Amygdala (tissue), 56 donors: ENCODE measurements around the gene ZNF785.

Experiments
- DNase-seq, 56 donors: peaks; one replicate each; lab custom pipeline; 2025; lab: John Stamatoyannopoulos, UW

Gene ZNF785

DNA sequence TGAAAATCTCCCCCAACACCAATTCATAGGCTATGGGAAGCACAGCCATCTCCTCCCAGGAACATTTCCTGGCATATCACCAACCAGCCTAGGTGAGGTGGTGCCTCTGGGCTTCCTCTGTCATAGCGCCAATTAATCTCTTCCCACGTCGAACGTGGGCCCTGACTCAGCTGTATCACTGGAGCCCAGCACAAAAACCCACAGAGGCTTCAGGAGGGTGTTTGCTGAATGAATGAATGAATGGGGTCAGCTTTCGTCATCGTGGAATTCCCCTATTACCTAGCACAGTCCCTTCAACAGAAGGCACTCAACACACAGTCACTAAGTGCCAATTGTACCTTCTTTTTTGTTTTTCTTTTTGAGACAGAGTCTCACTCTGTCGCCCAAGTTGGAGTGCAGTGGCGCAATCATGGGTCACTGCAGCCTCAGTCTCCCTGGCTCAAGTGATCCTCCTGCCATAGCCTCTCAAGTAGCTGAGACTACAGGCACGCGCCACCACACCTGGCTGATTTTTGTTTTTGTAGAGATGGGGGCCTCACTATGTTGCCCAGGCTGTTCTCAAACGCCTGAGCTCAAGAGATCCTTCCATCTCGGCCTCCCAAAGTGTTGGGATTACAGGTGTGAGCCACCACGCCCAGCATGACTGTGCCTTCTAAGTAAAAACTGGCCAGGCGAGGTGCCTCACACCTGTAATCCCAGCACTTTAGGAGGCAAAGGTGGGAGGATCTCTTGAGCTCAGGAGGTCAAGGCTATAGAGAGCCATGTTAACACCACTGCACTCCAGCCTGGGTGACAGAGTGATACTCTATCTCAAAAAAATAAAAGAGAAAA, 18.1 kb downstream of the ZNF785 start:
- DNase-seq: no peak

DNA sequence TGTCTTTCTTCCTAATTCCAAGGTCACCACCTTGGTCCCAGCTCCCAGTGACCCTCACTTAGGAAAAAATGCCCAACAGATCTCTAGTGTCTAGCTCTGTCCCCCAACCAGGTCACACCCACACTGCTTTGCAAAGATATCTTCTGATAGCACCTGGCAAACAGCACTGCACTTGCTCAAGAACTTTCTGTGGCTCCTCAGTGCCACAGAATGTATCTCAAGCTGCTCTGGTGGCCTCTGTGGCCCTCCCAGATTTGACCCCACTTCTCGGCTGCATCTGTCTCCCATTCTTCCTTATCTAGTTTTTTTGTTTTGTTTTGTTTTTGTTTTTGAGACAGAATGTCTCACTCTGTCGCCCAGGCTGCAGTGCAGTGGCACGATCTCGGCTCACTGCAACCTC, 19.0 kb downstream of the ZNF785 start:
- no peak for DNase-seq

DNA sequence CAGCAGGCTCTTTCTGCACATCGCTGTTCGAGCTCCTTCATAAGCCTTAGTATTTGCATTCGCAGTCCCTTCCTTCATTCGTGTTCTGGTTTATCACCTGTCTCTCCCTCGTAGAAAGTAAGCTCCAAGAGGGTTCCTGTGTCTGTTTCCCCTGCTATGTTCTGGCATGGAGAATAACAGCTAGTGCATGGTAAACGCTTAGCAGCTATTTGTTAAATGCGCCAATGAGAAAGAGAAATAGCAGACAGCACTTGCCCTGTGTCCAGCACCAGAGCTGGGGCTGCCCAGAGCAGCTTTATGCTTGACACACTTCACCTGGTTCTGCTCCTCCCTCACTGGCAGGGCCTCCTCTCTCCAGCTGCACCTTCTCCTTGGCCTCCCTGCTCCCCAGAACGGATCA, 19.5 kb downstream of the ZNF785 start:
- DNase-seq: no peak

DNA sequence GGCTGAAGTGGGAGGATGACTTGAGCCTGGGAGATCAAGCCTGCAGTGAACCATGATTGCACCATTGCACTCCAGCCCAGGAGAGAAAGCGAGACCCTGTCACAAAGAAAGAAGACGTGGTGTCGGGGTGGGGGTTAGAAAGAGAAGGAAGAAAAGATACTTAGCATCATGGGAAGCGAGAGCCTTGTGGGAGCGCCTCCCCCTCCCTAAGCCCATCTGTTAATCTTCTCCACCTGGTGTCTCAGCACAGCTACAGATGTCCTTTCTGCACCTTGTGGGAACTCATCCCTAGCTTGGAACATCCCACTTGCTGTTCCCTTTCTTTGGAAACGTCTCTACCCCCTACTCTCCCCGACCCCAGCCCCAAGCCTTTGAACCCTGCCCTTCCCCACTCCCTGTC, 20.0 kb downstream of the ZNF785 start:
- DNase-seq: no peak

DNA sequence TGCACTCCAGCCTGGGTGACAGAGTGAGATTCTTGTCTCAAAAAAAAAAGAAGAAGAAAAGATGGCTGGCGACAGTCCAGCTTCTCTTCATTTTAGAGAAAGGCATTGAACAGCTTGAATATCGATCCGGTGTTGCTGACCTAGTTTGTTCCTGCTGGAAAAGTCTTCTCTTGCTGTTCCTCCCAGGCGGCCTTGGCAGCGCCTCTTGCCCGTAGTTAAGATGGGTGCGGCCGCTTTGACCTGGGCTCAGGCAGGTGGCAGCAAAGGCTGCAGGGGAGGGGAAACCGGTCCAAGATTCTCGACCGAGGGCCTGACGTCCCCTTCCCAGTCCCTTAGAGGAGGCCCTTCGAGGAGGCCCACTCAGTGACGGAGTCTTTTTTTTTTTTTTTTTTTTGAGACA, 23.5 kb downstream of the ZNF785 start:
- no peak for DNase-seq

- DNase-seq: peak in 5 of 56 donors; percentile 4 to 46 (median 10)
Observed at GRCh38 chr16:30561089-30561816, 24.2 kb downstream of the ZNF785 start.

DNA sequence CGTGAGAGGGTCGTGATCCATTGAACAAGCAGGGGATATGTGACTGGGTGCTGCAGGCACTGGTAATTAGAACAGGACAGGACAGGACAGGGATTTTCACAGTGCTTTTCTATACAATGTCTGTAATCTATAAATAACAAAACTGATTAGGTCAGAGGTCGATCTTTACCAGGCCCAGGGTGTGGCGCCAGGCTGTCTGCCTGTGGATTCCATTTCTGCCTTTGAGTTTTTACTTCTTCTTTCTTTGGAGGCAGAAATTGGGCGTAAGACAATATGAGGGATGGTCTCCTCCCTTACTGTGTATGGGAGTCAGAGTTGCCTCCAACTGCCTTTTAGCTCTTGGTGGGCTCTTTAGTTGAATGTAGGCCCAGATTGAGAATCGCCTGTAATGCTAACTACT, 25.8 kb downstream of the ZNF785 start:
- no peak for DNase-seq

DNA sequence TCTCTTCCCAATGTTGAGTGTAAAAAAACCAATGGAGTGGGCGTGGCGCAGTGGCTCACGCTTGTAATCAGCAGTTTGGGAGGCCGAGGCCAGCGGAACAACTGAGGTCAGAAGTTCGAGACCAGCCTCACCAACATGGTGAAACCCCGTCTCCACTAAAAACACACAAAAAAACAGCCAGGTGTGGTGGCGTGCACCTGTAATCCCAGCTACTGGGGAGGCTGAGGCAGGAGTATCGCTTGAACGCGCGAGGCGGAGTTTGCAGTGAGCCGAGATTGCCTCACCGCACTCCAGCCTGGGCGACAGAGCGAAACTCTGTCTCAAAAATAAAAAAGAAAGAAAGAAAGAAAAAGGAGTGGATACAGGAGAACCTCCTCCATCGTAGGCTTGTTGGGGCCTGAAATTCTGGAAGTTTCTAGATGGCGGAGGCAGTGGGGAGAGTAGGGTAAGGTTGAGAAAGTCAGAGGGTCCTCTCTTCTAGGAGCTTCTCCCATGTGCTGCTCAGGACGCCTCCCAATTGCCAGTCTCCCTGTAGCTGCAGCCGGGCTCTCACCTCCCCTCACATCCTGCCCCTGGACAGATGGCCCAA, 26.6 kb downstream of the ZNF785 start:
- DNase-seq: no peak

DNA sequence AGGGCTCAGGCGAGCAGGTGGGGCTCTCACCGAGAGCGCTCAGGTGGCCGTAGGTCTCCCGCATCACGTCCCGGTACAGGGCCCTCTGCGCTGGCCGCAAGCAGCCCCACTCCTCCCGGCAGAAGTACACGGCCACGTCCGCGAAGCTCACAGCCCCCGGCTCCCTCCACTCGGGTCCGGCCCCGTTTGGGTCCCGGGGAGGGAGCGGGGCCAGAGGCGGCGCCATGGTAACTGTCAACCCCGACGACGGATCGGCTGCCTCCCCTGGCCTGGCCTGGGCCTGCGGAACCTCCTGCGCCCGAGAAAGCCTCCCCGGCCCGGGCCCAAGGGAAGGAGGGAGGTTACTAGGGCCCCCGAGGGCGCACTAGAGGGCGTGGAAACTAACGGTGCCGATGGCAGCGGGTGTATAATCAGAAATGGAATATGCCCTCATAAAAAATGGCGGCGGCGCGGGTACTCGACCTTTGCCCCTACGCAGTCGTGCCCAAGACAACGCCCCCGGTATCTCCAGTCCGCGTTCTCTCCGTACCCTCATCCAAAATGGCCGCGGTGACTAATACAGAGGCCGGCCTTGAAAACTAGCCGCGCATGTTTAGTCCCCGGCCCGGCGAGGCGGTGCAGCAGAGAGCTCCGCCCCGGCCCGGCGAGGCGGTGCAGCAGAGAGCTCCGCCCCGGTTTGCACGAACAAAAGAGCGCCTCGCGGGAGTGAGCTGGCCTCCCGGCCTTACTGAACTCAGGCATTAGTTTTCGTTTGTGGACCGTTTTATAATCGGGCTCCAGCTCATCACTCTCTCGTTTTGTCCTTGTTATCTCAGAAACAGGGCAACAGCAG, 27.3 kb downstream of the ZNF785 start, which contains the start of gene ZNF764:
Gene ZNF764, minus strand, starts transcription at position 418 of the 832 bp plus-strand sequence. Its CDS starts 192 bp downstream, at position 226.
- DNase-seq: peak; percentile 77 to 99 (median 97)

DNA sequence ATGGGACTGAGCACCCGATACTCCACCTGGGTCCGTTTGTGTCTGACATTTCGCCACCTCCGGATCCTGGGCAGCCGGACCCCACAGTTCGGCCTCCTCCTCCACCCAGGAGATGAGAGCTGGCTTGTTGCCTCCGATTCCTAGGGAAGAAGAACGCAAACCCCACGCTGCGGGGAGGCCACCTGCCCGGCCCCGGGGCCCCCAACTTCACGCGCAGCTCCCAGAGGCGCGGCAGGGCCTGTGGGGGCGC, 27.9 kb downstream of the ZNF785 start:
- DNase-seq: peak in 1 of 56 donors; percentile 47

DNA sequence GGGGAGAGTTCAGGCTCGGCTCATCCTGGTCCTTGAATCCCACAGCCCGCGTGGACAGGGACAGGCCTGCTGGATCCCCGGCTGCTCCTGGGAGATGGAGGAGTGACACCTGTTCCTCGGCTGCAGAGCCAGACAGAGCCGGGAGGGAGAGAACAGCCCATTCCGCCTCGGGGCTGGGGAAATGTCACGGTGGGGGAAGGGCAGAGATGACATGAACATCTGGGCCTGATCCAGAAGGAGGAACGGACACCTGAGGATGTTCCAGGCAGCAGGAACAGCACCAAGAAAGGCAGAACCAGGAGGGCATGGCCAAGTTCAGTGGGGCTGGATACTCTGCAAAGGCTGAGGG, 29.4 kb downstream of the ZNF785 start:
- DNase-seq: no peak

- DNase-seq: no peak
Observed at GRCh38 chr16:30555315-30556124, 30.0 kb downstream of the ZNF785 start.

- no peak for DNase-seq
Observed at GRCh38 chr16:30554557-30555314, 30.8 kb downstream of the ZNF785 start.

- DNase-seq: no peak
Observed at GRCh38 chr16:30553393-30553899, 32.1 kb downstream of the ZNF785 start.

- DNase-seq: no peak
Observed at GRCh38 chr16:30552956-30553355, 32.5 kb downstream of the ZNF785 start.

- DNase-seq: no peak
Observed at GRCh38 chr16:30551781-30552180, 33.7 kb downstream of the ZNF785 start.

GRCh38 chr16:30548416-30549253, 36.9 kb downstream of the ZNF785 start:
- no peak for DNase-seq

DNA sequence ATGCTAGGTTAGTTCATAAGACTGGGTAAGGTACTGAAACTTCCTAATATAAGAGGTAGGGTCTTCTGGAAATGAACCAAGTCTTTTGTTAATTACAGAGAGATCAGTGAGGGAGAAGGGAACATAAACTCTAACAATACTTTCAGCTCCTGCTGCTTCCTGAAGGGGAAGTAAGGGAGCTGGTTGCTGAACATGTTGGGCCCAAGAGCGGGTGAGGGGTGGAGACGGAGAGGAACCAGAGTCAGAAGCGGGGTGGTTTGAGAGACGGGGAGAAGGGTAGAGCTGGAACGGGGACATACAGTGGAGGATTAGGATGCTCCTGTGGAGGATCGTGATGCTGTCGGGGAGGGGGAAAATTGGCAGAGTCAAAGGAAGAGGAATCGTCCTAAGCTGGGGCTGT, 39.4 kb downstream of the ZNF785 start:
- no peak for DNase-seq
